ENCODE measurements around the gene AMDHD2.
"Not testable (repeated sequence)": the region's sequence is repeated elsewhere in the genome, so short reads cannot be mapped to it uniquely, and the experiment has no call there.

Gene AMDHD2

GRCh38 chr16:2535625-2536013 lies 15.4 kb downstream of the AMDHD2 start:
- DNase-seq: no peak

GRCh38 chr16:2537451-2538379 lies 17.5 kb downstream of the AMDHD2 start, which contains the start of gene PDPK1:
PDPK1 (plus strand) TSS chr16:2538021; CDS start chr16:2538113, 92 bp downstream.
- DNase-seq: peak; percentile 85

- DNase-seq: not testable (repeated sequence)
Measured at GRCh38 chr16:2539192-2539844, 19.1 kb downstream of the AMDHD2 start.

GRCh38 chr16:2539845-2540458 lies 19.8 kb downstream of the AMDHD2 start:
- DNase-seq: not testable (repeated sequence)

GRCh38 chr16:2540912-2541311 lies 20.7 kb downstream of the AMDHD2 start:
- not testable (repeated sequence) for DNase-seq

- DNase-seq: not testable (repeated sequence)
Measured at GRCh38 chr16:2541409-2541808, 21.2 kb downstream of the AMDHD2 start.

GRCh38 chr16:2543771-2544170 lies 23.6 kb downstream of the AMDHD2 start:
- DNase-seq: not testable (repeated sequence)

- DNase-seq: not testable (repeated sequence)
Measured at GRCh38 chr16:2550283-2550878, 30.2 kb downstream of the AMDHD2 start.

GRCh38 chr16:2551420-2551889 lies 31.3 kb downstream of the AMDHD2 start:
- not testable (repeated sequence) for DNase-seq

GRCh38 chr16:2554709-2555425 lies 34.7 kb downstream of the AMDHD2 start:
- DNase-seq: not testable (repeated sequence)

- not testable (repeated sequence) for DNase-seq
Measured at GRCh38 chr16:2557150-2557549, 37.0 kb downstream of the AMDHD2 start.

GRCh38 chr16:2560131-2560797 lies 40.1 kb downstream of the AMDHD2 start:
- DNase-seq: not testable (repeated sequence)

GRCh38 chr16:2560798-2561133 lies 40.6 kb downstream of the AMDHD2 start:
- DNase-seq: not testable (repeated sequence)

GRCh38 chr16:2567506-2567905 lies 47.3 kb downstream of the AMDHD2 start:
- not testable (repeated sequence) for DNase-seq

- DNase-seq: not testable (repeated sequence)
Measured at GRCh38 chr16:2568573-2568972, 48.4 kb downstream of the AMDHD2 start.

GRCh38 chr16:2572704-2573103 lies 52.5 kb downstream of the AMDHD2 start:
- not testable (repeated sequence) for DNase-seq

GRCh38 chr16:2575839-2576238 lies 55.7 kb downstream of the AMDHD2 start:
- DNase-seq: not testable (repeated sequence)

GRCh38 chr16:2577044-2577443 lies 56.9 kb downstream of the AMDHD2 start:
- DNase-seq: not testable (repeated sequence)

GRCh38 chr16:2578905-2579304 lies 58.7 kb downstream of the AMDHD2 start:
- DNase-seq: not testable (repeated sequence)

GRCh38 chr16:2580143-2580542 lies 60.0 kb downstream of the AMDHD2 start:
- not testable (repeated sequence) for DNase-seq

- DNase-seq: not testable (repeated sequence)
Measured at GRCh38 chr16:2580818-2581217, 60.6 kb downstream of the AMDHD2 start.
